GM19455 (cell line): Measurements from ENCODE around the gene ELP5.

Source experiments
- ATAC-seq: cut with Tn5 transposase; IDR thresholded peaks from one replicate; pipeline ENCODE4 v1.9.1; 2021; ENCODE audit not compliant: unreplicated experiment

ELP5 gene

DNA sequence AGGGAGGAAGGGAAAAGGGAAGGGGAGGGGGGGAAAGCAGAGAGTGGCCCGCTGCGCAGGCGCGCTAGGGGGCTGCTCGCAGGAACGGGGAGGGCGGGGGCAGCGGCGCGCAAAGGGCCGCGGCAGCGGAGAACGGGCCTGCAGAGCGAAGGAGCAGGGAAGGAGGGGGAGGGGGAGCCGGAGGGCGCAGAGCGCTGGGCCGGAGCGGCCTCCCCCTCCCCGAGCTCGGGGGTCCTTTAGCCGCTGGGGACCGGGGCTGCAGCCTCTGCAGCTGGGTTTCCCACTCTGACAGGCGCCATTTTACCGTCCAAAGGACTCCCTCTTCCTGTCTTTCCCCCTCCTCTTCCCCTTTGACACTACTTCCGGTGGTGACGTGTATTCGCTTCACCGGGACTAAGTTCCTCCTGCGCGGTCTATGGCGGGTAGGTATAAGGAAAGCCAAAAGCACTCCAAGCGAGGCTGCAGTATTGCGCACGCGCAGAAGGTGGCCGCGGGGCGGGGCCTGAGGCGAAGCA lies 297 bp upstream of the ELP5 start, which contains the start of gene CTDNEP1:
Gene CTDNEP1, minus strand, starts transcription at position 74 of the 515 bp plus-strand sequence. CDS start 438 bp downstream, outside the sequence.
- ATAC-seq: peak; percentile 86

DNA sequence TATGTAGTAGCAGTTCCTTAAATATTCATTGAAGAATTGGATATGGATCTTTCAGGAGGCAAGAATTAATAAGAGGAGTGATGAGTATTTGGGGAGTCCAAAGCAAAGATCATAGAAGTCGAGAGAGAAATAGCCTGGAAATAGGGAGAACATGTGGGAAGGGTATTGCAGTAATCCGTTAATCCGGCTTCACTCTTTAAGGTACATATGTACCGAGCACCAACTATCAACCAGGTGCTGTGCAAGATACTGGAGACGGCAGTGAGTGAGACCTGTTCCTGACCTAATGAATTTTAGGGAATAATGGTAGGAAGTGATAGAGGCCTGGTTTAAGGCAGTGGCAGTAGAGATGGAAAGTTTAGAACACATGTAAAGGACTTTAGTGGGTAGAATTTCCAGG lies 1.1 kb downstream of the ELP5 start:
- ATAC-seq: no peak

DNA sequence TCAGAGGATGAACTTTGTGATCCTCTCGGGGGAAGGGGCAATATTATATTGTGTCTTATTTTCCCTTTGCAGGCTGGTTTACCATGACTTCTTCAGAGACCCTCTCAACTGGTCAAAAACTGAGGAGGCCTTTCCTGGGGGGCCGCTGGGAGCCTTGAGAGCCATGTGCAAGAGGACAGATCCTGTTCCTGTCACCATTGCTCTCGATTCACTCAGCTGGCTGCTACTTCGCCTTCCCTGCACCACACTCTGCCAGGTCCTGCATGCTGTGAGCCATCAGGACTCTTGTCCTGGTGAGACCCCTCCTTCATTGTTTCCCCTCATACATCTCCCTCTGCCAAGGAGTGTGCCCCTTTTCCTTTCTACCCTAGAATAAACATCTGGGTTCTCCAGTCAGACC lies 2.5 kb downstream of the ELP5 start:
- ATAC-seq: no peak

DNA sequence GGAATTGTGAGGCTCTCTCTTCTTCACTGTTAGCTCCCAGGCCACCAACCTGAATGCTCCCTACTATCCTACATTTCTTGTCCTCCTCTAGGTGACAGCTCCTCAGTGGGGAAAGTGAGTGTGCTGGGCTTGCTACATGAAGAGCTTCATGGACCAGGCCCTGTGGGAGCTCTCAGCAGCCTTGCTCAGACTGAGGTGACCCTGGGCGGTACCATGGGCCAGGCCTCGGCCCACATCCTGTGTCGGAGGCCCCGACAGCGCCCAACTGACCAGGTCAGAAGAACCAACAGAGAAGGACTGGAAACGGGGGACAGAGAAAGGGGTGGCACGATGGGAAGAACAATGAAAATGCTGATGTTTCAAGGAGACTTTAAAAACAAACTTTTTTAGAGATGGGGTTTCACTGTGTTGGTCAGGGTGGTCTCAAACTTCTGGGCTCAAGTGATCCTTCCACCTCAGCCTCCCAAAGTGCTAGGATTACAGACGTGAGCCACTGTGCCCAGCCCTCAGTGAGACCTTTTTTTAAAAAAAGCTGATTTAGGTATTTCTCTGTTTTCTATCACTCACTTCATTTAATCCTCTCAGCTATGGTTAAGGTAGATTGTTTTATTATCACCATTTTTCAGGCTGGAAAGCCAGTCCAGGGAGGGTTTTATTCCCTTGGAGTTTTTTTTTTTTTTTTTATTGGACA lies 4.9 kb downstream of the ELP5 start:
- no peak for ATAC-seq

DNA sequence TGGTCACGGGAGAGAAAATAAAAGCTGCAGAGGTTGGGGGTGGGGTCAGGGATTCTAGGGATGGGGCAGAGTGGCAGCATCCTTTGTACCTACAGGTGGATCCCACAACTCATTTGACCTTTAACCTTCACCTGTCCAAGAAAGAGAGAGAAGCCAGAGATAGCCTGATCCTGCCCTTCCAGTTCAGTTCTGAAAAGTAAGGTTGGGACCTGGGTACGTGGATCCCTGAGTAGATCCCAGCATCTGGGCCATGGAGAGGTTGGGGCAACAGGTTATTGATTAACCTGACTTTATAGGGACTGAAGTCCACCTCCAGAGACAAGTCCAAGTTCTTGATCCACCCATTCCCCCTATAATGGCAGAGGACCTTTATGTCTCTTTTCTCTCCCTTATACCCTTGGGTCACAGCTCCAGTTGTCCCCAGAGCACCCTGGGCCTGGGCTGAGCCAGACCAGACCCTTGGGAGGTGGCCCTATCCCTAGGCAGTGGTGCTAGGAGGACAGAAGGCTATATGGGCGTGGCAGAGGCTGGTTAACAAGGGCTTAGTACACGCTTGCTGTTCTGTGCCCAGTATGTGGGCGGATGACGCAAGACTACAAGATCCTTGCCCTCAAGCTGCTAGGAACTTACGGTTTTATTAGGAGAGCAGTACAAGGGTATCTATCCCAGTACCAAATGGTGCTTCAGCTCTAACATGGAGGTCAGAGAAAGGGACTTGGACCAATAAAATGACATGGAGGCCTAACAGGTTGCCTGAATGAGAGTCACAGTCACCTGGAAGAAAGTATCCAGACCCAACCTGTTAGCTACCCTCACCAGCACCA lies 6.9 kb downstream of the ELP5 start:
- no peak for ATAC-seq

DNA sequence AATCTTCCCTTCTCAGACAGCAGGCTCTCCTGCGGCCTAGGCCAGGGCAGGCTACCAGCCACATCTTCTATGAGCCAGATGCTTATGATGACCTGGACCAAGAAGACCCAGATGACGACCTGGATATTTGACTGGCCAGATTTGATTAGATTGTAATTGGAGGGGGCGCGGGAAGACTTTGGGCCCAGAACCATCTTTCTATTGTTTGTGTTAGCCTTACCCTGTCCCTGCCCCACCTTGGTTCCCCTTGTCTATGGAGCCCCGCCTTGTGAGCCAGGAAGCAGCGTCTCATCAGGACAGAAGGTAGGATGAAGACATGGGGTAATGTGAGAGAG lies 7.5 kb downstream of the ELP5 start:
- ATAC-seq: no peak

DNA sequence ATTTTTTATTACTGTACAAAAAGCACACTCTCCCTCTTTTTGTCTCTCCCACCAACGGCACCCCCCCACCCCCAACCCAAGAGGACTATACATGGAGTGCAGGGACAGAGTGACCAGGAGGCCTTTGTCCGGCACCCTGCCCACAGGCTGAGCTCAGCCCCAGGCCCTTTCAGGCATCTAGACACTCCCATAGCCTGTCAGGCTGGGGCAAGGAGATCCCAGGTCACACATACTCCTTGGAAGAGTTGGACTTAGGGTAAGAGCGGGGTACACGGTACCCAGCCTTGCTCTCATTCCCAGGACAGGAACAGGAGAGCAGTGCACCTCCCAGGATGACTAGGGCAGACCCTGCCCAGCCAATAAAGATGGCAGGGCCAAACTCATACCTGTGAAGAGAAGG lies 8.1 kb downstream of the ELP5 start:
- ATAC-seq: no peak

DNA sequence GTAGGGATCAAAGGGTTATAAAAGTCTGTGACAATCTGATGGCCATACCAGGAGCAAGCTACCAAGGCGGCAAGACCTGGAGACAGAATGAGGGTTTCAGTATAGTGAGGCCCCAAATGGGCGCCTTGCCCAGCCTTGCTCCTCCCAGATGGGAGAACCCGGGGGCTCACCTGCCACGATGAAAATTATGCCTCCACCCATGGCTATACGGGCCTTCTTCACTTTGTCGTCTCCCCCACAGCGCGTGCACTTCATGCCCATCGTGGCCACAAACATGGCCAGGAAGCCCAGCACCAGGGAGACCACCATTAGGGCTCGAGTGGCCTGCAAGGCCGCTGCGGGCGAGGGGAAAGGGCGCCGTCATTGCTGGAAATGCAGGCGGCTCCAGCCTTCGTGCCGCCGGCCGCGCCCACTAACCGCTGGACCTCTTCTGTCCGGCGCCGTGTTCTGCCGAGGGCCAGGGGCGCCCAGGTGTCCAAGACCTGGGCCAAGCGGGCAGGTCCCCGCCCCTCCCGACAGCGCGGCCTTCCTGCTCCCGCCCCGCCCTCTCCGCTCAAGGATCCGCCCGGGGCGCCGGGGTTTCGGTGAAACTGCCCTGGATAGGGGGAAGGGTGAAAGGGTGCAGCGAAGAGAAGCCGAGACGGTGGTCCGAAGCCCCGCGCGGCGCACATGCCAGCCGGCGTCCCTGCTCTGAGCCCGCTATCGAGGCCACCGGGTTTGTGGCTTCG lies 8.8 kb downstream of the ELP5 start:
- no peak for ATAC-seq

DNA sequence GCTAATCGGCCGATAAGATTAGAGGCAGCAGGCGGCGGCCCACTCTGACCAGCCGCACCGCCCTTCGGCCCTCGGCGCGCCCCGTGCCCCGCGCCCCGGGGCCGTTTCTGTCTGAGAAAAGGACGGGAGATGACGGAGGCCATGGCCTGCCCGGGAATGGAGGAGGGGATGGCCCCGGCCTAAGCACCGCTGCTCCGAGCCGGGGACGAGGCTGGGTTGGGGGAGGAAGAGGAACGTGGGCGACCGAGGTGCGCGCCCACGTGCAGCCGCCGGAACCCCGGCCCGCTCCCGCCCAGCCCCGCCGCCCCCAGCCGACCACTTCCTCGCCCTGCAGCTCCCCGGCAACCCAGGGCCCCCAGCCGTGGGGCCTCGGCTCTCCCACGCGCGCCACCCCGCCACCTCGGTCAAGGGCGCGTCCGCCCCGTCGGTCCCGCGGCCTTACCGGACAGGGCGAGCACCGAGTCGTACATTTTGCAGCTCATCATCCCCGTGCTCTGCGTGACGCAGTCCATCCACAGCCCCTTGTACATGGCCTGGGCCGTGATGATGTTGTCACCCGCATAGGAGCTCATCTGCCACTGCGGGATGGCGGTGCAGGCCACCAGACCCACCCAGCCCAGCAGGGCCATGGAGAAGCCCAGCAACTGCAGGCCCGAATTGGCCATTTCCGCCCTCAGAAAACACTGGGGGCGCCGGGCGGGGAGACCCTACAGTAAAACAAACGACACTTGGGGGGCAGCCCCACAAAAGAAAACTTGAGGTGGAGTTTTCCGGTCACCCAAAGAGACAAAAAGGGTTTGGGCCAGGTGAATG lies 9.6 kb downstream of the ELP5 start:
- ATAC-seq: no peak

DNA sequence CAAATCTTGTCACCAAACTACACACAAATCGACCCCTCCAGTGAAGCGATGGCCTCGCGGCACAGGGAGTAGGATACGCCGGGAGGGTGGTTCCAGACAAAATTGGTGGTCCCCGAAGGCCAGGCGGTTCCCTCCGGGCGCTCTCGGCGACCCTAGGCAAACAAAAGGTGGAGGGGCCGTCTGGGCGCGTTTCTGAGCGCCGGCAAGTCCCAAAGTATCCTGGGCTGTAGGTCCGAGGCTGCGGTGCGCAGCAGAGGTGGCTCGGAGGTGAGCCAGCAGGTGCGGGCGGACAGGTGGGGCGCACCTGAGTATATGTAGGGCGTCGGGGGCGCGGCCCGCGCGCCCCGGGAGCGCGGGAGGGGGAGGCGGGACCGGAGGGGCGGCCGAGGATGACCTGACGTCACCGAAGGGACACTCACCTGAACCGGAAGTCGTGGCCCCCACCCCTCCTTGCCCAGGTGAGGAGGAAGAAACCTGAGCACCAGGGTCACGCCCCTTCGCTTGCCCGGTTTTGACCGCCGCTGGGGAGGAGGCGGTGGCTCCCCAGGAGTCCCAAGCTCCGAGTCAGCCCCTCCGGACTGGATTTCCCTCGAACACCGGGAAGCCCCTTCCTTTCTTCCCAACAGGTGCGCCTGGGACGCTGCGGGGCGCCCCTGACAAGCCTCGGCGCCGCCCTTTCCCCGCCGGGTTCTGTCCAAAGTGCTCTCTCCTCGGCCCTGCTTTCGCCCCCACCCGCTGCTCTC lies 10.3 kb downstream of the ELP5 start, which contains the start of gene CLDN7:
Gene CLDN7, minus strand, starts transcription at position 287 of the 743 bp plus-strand sequence. CDS start 435 bp downstream, outside the sequence.
- no peak for ATAC-seq

DNA sequence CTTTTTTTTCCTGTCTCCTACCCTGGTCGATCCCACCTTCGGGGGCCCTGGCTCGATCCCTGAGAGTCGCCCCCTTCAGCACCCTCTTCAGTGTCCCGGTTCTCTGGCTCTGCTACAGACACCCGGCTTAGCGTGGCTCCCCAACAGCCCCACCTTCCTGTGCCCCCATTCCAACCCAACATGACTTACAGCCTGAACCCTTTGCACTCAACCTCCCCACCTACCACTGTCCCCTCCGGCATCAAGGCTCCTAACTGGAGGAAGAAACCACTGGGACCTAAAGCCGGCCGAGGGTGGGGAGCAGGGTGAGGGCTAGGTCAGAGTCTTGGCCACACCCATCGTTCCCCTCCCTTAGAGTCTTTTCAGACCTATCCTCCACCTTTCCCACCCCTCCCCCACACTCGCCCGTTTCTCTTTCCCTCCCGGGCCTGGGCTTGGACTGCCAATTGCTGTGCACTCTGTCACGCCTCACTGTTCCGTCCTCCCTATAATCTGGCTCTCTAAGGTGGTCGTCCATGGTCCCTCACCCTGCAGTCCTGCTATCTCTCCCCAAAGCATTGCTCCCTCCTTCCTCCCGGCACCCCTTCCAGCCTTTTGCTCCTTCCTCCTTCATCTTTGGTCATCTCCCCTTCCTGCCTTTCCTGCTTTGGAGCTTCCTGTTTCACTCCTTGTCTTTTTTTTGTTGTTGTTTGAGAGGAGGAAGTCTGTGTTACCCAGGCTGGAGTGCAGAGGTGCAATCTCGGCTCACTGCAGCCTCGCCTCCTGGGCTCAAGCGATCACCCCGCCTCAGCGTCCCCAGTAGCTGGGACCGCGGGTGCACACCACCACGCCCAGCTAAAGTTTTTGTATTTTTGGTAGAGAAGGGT lies 11.2 kb downstream of the ELP5 start:
- no peak for ATAC-seq

DNA sequence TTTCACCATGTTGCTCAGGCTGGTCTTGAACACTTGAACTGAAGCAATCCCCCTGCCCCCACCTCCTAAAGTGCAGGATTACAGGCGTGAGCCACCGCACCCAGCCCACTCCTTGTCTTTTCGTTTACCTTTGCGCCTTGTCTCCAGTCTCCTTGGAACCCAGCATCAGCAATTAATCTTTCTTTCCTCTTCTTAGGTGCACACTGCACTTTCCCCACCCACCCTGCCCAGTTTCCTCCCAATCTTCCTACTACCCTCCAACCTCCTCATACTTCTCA lies 11.7 kb downstream of the ELP5 start:
- no peak for ATAC-seq

DNA sequence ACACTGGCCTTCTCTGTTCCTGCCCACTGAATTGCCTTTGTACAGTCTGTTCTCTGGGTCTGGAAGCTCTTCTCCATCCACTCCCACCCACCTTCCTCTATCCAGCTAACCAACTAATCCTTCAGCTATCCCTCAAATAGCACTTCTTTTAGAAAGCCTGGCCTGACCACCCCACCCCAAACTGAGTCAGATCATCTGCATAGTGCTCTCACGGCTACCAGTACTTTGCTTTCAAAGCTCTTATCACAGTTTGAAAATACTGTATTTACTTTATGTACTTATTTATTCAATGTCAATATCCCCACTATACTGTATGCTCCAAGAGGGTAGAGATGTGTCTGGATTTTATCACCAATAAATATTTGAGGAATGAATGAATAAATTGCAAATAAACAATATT lies 14.8 kb downstream of the ELP5 start:
- ATAC-seq: no peak

DNA sequence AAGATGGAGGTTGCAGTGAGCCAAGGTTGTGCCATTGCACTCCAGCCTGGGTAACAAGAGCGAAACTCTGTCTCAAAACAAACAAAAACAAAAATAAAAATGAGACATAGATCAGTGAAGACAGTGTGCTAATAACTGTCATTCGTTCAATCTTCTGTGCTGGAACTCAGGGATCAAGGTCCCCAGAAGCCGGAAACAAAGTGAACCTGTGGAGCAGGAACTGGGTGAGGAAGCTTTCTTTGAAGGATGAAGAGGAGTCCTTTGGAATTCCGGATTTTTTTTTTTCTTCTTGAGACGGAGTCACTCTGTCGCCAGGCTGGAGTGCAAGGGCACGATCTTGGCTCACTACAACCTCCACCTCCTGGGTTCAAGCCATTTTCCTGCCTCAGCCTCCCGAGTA lies 27.4 kb downstream of the ELP5 start:
- ATAC-seq: no peak

DNA sequence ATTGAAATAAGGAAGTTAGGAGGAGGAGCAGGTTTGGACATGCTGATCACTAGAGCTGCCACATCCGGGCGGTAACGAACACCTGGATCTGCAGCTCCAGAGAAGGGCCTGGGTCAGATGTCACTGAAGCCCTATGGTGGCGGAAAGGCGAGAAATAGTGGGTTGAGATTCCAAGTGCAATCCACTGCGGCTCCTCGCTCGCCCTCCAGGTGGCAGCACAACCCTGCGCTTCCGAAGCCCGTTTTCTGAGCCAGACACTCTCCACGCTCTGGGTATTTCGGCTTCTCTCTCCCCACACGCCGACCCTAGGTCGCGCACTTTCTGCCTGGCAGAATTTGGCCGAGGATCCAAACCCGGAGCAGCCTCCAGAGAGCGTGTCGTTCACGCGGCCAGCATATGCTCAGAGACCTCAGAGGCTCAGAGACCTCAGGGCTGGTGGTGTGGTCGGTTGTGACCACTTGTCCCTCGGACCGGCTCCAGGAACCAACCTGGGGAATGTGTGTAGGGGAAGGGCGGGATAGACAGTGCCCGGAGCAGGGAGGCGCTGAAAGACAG lies 28.6 kb downstream of the ELP5 start:
- peak; percentile 54 for ATAC-seq

DNA sequence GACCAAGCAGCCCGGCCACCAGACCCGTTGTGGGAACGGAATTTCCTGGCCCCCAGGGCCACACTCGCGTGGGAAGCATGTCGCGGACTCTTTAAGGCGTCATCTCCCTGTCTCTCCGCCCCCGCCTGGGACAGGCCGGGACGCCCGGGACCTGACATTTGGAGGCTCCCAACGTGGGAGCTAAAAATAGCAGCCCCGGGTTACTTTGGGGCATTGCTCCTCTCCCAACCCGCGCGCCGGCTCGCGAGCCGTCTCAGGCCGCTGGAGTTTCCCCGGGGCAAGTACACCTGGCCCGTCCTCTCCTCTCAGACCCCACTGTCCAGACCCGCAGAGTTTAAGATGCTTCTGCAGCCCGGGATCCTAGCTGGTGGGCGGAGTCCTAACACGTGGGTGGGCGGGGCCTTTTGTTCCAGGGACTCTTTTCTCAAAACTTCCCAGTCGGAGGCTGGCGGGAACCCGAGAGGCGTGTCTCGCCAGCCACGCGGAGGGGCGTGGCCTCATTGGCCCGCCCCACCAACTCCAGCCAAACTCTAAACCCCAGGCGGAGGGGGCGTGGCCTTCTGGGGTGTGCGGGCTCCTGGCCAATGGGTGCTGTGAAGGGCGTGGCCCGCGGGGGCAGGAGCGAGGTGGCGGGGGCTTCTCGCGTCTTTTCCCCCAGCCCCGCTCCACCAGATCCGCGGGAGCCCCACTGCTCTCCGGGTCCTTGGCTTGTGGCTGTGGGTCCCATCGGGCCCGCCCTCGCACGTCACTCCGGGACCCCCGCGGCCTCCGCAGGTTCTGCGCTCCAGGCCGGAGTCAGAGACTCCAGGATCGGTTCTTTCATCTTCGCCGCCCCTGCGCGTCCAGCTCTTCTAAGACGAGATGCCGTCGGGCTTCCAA lies 29.3 kb downstream of the ELP5 start, which contains the start of gene SLC2A4:
Gene SLC2A4, plus strand, starts transcription at position 645 of the 879 bp plus-strand sequence. Its CDS starts 217 bp downstream, at position 862.
- no peak for ATAC-seq

DNA sequence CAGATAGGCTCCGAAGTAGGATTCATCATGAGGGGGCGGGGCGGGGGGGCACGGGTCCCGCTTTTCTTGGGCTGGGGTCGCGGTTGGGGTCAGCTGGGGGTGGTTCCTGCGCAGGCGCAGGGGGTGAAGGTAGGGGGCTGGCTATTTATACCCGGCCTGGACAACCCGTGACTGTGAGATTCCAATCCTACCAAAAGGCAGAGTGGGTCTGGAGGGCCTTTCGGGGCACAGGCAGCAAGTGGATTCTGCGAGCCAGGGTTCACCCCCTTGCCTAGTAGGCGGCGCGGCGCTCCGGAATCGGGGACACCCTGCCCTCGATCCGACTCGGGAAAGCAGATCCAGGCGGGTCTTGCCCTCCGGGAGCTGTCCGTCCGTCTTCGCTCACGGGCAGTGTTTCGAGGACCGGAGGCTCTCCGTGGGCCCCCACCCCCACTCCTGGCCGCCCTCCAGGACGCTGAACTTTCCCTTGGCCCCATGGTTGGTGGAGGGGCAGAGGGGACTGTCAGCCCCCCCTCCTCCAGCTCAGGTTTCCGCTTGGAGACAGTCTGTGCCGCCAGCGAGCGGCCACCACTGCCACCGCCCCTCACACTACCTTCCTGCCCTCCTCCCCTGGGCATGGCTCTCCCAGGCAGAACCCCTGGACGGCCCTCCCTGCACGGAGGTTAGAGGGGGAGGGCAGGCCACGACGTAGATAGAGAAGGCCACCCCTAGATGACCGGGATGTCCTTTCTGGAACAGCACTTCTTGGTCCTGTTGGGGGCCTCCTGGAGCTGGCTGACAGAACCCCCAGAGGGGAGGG lies 30.1 kb downstream of the ELP5 start:
- no peak for ATAC-seq
